ENCODE data around the gene CARD11.

Gene CARD11

GRCh38 chr7:2986561-2986960 lies 57.1 kb downstream of the CARD11 start:
- no peak for DNase-seq (ENCODE audit: low read depth)
- TF ChIP-seq MYC (IDR thresholded peaks at IDR 0.05; ENCODE audit: low read depth, low read length) (no peak), CTCF (IDR thresholded peaks at IDR 0.05; ENCODE audit: low read depth, low read length) (no peak), MAX (IDR thresholded peaks at IDR 0.05; ENCODE audit: low read depth, low read length) (no peak), POLR2A (IDR thresholded peaks at IDR 0.05; ENCODE audit: extremely low read depth, insufficient read length) (no peak)
- no peak overlapping the region for H3K4me3 ChIP-seq (ENCODE audit: low read depth, low read length)

GRCh38 chr7:2985866-2986265 lies 57.8 kb downstream of the CARD11 start:
- no peak for TF ChIP-seq MAX (IDR thresholded peaks at IDR 0.05; ENCODE audit: low read depth, low read length)
- no peak for TF ChIP-seq CTCF (IDR thresholded peaks at IDR 0.05; ENCODE audit: low read depth, low read length)
- TF ChIP-seq POLR2A (IDR thresholded peaks at IDR 0.05; ENCODE audit: extremely low read depth, insufficient read length): no peak
- no peak for TF ChIP-seq MYC (IDR thresholded peaks at IDR 0.05; ENCODE audit: low read depth, low read length)
- no peak overlapping the region for H3K4me3 ChIP-seq (ENCODE audit: low read depth, low read length)
- DNase-seq (ENCODE audit: low read depth): no peak

GRCh38 chr7:2984091-2984490 lies 59.6 kb downstream of the CARD11 start:
- DNase-seq (ENCODE audit: low read depth): no peak
- H3K4me3 ChIP-seq (ENCODE audit: low read depth, low read length): no peak overlapping the region
- TF ChIP-seq CTCF (IDR thresholded peaks at IDR 0.05; ENCODE audit: low read depth, low read length) (no peak), POLR2A (IDR thresholded peaks at IDR 0.05; ENCODE audit: extremely low read depth, insufficient read length) (no peak), MAX (IDR thresholded peaks at IDR 0.05; ENCODE audit: low read depth, low read length) (no peak), MYC (IDR thresholded peaks at IDR 0.05; ENCODE audit: low read depth, low read length) (no peak)

GRCh38 chr7:2983586-2983985 lies 60.1 kb downstream of the CARD11 start:
- H3K4me3 ChIP-seq (ENCODE audit: low read depth, low read length): no peak overlapping the region
- TF ChIP-seq MAX (IDR thresholded peaks at IDR 0.05; ENCODE audit: low read depth, low read length) (no peak), CTCF (IDR thresholded peaks at IDR 0.05; ENCODE audit: low read depth, low read length) (no peak), MYC (IDR thresholded peaks at IDR 0.05; ENCODE audit: low read depth, low read length) (no peak), POLR2A (IDR thresholded peaks at IDR 0.05; ENCODE audit: extremely low read depth, insufficient read length) (no peak)
- DNase-seq (ENCODE audit: low read depth): no peak

- H3K4me3 ChIP-seq (ENCODE audit: low read depth, low read length): no peak overlapping the region
- DNase-seq (ENCODE audit: low read depth): no peak
- no peak for TF ChIP-seq MYC (IDR thresholded peaks at IDR 0.05; ENCODE audit: low read depth, low read length)
- no peak for TF ChIP-seq POLR2A (IDR thresholded peaks at IDR 0.05; ENCODE audit: extremely low read depth, insufficient read length)
- TF ChIP-seq CTCF (IDR thresholded peaks at IDR 0.05; ENCODE audit: low read depth, low read length): no peak
- no peak for TF ChIP-seq MAX (IDR thresholded peaks at IDR 0.05; ENCODE audit: low read depth, low read length)
Observed at GRCh38 chr7:2982831-2983230, 60.8 kb downstream of the CARD11 start.

- TF ChIP-seq MAX (IDR thresholded peaks at IDR 0.05; ENCODE audit: low read depth, low read length) (no peak), MYC (IDR thresholded peaks at IDR 0.05; ENCODE audit: low read depth, low read length) (no peak), POLR2A (IDR thresholded peaks at IDR 0.05; ENCODE audit: extremely low read depth, insufficient read length) (no peak), CTCF (IDR thresholded peaks at IDR 0.05; ENCODE audit: low read depth, low read length) (no peak)
- no peak for DNase-seq (ENCODE audit: low read depth)
- H3K4me3 ChIP-seq (ENCODE audit: low read depth, low read length): no peak overlapping the region
Observed at GRCh38 chr7:2982401-2982800, 61.3 kb downstream of the CARD11 start.
